GM12873 (cell line): ENCODE measurements around the gene CDHR3.

Experiments
- TF ChIP-seq, protein P1 (sequence below): IDR thresholded peaks from 2 replicates; pipeline ENCODE4 v1.5.1; 2012; ENCODE audit warnings: low read depth, mild to moderate bottlenecking, moderate library complexity, low read length, control low read depth; ENCODE audit not compliant: insufficient read depth; ENCODE audit errors: missing control alignments

Gene CDHR3

DNA sequence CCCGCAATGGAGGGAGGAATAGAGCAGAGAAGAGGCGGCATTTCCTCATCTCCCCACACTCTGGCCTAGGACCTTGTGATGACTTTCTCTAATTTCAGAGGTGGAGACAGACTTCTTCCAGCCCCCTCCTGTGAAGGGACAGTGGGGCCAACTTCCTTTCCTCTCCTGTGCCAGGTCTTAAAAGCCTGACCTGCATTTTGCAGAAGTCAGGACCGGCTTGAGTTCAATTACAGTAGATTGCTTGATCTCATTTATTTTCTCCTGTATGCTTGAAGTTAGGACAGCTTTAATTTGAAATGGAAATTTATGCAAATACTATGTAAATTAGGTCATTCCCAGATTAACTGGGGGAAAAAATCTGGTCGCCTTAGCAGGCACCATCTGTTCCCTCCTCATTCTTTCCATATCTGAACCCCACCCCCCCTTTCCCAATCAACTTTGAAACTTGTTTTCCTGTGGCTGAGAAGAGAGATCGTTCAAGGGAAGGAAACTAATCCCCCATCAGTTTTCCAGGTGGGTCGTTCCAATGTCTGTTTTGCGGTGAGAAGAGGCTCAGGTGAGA, 92.0 kb downstream of the CDHR3 start:
- TF ChIP-seq, protein P1, sequence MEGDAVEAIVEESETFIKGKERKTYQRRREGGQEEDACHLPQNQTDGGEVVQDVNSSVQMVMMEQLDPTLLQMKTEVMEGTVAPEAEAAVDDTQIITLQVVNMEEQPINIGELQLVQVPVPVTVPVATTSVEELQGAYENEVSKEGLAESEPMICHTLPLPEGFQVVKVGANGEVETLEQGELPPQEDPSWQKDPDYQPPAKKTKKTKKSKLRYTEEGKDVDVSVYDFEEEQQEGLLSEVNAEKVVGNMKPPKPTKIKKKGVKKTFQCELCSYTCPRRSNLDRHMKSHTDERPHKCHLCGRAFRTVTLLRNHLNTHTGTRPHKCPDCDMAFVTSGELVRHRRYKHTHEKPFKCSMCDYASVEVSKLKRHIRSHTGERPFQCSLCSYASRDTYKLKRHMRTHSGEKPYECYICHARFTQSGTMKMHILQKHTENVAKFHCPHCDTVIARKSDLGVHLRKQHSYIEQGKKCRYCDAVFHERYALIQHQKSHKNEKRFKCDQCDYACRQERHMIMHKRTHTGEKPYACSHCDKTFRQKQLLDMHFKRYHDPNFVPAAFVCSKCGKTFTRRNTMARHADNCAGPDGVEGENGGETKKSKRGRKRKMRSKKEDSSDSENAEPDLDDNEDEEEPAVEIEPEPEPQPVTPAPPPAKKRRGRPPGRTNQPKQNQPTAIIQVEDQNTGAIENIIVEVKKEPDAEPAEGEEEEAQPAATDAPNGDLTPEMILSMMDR, result no peak

- TF ChIP-seq, protein P1, result peak; percentile 94
Observed at GRCh38 chr7:106056513-106057203, 93.6 kb downstream of the CDHR3 start.

DNA sequence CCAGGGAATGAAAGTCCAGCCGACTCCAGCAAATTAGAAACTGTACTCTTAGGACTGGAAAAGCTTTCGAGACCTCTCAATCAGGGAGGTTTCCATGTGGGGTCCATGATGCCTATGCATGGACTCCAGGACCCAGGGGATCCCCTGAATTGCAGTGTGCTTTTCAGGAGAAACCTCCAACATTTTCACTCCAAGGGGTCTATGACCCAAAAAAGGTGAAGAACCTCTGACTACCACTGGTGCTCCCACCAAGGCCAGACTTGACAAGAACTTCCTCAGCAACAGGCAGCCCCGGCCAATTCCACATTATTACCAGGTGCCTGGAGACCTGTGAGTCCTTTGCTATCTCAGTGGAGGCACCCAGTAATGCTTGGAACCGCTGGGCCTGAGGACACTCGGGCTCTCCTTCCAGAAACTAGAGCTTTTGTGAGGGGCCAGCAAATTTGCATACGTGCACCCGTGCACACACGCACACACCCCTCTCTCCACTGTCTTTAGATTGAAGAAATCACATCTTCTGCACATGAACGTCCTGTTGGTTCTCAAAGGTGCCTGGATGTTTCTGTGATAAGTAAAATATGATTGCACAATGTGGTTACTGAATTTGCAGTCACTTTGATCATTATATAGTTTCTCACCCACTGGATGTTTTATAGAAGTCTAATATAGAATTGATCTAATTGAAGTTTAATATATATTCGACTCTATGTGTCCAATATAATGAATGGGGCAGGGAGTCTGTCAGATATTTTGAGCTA, 94.3 kb downstream of the CDHR3 start:
- TF ChIP-seq, protein P1, result no peak

- TF ChIP-seq, protein P1, result no peak
Observed at GRCh38 chr7:106057962-106058927, 95.2 kb downstream of the CDHR3 start.

GRCh38 chr7:106058928-106059324, 95.9 kb downstream of the CDHR3 start:
- TF ChIP-seq, protein P1, result no peak

DNA sequence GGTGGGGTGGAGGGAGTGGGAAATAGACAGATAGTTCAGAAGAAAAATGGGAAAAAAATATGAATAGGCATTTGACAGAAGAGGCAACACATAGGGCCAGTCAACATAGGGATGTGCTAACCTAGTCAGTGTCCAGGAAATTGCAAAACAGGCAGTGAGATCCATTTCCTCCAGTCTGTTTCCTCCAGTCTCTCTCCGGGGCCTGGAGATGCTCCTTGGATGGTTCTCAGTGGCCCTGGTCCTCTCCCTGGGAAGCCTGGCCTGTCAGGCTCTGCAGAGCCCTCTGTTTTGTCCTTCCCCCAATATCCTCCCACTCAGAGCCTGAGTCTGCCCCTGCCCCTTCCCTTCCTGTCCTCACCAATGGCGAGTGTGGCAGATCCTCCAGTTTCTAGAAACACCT, 96.5 kb downstream of the CDHR3 start:
- TF ChIP-seq, protein P1, result no peak
